ENCODE data around the gene TEX53.

Gene TEX53

DNA sequence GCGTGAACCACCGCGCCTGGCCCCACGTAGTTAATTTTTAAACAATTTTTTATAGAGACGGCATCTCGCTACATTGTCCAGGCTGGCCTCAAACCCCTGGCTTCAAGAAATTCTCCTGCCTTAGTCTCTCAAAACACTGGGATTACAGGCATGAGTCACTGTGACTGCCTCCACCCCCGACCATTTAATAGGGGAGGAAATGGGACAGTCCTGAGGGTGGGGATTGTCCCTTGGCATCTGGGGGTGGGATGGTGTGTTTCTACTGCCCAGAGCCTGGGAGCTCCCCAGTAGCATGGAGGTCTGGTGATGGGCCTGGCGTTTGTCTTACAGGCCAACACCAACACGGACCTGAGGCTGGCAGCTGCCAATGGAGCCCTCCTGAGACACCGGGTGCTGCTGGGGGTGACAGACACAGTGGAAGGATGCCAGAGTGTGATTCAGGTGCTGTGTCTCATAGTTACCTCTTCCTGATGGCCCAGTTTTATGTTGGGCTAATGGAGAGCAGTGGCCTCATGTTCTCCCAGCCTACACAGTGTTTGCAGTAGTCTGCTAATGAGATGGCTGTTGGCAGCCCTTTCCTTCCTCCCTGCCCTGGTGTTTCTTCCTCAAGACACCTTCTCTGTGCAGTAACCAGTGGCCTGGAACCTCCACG is 24.0 kb downstream of the TEX53 start:
- no peak for DNase-seq

DNA sequence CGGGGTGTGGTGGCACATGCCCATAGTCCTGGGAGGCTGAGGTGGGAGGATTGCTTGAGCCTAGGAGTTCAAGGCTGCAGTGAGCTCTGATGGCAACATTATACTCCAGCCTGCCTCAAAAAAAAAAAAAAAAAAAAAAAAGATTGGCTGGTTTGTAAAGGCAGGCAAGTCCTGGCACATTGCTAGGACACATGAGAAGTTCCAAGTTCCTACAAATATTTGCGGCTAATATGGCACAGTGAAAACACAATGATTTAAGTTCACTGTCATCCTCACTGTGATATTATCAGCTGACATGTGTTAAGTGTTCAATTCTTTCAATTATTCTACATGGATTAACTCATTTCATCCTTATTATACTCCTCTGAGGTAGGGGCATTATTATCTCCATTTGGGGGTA is 26.4 kb downstream of the TEX53 start:
- DNase-seq: no peak

DNA sequence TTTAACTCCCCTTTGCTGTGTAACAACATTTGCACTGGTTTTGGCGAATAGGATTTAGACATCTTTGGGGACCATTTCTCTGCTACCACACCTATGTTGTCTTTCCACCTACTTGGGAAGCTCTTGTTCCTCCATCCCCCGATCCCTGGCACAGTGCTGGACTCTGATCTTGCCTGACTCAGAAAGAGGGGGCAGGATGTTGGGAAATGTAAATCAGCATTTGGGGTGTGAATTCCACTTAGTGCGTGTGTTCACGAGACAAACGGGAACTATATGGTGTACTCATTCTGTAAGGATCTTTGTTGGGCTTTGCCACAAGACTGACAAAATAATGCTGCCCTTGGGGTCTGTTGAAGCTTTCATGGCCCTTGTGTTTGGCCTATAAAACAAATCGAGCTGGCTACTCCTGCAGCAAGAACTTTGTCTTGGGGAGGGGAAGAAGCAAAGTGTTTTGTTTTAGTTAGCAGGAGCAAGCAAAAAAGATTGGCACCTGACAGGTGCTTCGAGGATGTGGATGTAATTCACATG is 28.0 kb downstream of the TEX53 start:
- DNase-seq: no peak

DNA sequence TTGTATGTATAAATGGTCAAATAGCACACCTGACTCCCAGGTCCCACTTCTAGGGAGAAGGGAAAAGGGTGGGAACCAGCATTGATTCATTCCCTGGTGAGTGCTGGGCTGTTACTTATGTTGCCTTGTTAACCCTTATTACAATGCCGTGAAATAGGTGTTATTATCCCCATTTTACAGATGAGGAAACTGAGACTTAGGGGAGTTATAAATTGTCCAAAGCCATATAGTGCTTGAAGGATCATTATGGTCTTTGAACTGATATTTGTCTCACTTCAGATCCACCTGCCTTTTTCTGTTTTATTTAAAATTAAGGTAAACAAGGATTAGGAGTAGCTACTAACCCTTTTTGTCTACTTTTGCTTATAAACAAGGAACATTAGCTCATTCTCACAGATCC is 30.1 kb downstream of the TEX53 start:
- no peak for DNase-seq

GRCh38 chr9:114626415-114627020 is 31.1 kb downstream of the TEX53 start:
- DNase-seq: no peak

- DNase-seq: no peak
These were observed 32.9 kb downstream of the TEX53 start for GRCh38 chr9:114624677-114625076.

- DNase-seq: no peak
These were observed 35.5 kb downstream of the TEX53 start for GRCh38 chr9:114621975-114622609.

DNA sequence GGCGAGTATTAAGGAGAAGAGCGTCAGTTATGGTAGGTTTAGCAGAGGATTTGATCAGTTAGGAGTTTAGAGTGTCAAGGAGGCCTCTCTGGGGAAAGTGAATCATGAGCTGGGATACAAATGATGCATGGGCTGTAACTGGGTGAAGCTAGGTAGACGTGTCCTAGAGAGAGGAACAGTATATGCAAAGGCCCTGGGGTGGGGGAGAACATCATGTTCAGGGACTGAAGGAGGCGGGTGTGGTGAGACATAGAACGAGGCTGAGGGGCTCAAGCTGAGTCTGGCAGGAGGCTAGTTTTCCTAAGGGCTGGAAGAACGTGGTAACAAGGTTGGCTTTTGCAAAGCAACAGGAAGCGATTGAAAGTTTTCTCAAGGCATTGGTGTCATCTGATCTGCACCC is 36.0 kb downstream of the TEX53 start:
- DNase-seq: no peak

DNA sequence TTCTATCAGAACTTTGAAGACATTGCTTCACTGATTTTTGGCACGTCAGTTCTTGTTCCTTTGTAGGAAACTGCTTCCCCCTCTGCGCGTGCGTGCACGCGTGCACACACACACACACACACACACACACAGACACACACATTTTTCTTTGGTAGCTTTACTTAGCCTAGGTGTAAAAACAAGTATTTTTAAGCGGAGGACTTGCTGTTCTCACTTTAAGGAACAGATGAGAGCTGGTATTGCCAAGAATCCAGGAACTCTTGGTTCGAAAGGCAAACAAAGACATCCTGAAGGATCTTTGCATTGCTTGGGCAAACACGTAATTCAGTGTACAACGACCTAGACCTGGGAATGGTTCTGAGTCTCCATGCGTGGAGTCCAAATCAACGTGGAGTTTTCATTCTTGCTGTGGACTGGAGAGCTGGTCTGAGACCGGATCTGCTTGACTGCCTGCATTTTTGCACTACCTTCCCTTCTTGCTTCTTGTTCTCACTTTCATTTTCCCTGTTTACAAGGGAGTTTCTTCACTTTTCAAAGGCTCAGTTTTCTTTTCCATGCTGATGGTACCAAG is 38.3 kb downstream of the TEX53 start:
- DNase-seq: no peak

DNA sequence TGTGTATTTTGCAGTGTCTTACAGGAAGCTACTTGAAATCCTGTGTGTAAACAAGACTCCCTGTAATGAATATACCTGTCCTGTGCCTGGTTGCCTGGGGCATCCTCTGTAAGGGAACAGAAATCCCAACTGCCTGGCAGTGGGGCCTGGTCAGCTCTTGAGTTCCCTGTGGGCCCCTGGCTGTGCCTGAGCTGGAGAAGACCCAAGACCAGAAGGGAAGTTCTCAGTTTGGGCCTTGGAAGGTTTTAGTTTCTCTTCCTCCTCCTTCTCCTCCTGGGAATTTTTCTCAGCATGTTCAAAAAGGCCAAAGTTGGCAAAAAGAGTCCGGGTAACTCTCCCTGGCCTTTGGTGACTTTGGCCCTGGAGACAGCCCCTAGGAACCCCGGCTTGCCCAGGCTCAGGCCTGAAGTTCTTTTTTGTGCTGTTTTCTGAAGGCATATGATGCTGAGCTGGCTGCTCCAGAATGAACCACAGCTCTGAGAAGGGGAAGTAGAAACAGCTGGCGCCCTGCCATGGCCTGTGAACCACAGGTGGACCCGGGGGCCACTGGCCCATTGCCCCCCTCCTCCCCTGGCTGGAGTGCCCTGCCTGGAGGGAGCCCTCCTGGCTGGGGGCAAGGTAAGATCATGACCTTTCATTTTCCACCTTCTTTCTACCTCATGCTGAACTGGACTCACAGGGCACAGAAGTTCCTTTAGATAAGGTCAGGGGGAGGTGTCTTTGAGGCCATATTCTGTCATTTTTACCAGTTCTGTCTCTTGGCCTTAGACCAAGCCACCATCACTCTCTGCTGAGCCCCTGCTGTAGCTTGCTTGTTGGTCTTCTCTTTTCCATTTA is 40.7 kb downstream of the TEX53 start:
- DNase-seq: no peak

GRCh38 chr9:114614373-114614772 is 43.2 kb downstream of the TEX53 start:
- DNase-seq: no peak

DNA sequence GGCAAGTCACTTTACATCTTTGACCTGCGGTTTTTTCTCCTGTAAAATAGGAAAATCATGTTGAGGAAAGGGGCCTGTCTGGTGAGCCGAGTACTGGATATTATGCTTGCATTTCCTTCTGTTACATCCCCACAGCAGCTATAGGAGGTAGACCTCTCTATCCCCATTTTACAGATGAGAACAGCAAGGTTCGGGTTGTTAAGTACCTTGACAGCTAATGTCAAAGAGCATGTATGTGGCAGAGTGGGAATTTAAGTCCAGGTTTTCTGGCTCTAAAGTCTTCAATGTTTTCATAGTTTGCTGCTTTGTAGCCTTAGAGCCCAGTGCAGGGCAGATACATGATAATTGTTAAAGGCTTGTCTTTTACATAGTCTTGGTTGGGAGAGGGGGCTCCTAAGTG is 43.7 kb downstream of the TEX53 start:
- DNase-seq: no peak

- no peak for DNase-seq
These were observed 44.5 kb downstream of the TEX53 start for GRCh38 chr9:114613087-114613486.

- DNase-seq: no peak
These were observed 45.2 kb downstream of the TEX53 start for GRCh38 chr9:114612272-114612923.

- peak; percentile 26 for DNase-seq
These were observed 45.9 kb downstream of the TEX53 start for GRCh38 chr9:114611516-114612271.

GRCh38 chr9:114608525-114608796 is 49.1 kb downstream of the TEX53 start:
- no peak for DNase-seq

- no peak for DNase-seq
These were observed 49.7 kb downstream of the TEX53 start for GRCh38 chr9:114607671-114608524.

- DNase-seq: no peak
These were observed 50.9 kb downstream of the TEX53 start for GRCh38 chr9:114606597-114607207.

Measured in activated T-cell treated with anti-CD3 and anti-CD28 coated beads for 4 hours (primary cell).